Head of caudate nucleus (tissue), 42 donors: Measurements from ENCODE around the gene AKAP7.
A peak's percentile ranks its signal among the peaks of the same experiment; 100 is the strongest.

ENCODE experiments used
- DNase-seq, 42 donors: peaks; one replicate each; pipeline versions ENCODE4 v3.0.0 to v3.0.0-alpha.2; 2020 to 2021; ENCODE audit warnings: mixed read lengths in 7 of 42
- intact Hi-C: fragments of 100-400 bp; cut with DNase I; formaldehyde crosslinking; loops from one replicate; pipeline ENCODE4 v1.15.0; 2022

AKAP7 gene

DNA sequence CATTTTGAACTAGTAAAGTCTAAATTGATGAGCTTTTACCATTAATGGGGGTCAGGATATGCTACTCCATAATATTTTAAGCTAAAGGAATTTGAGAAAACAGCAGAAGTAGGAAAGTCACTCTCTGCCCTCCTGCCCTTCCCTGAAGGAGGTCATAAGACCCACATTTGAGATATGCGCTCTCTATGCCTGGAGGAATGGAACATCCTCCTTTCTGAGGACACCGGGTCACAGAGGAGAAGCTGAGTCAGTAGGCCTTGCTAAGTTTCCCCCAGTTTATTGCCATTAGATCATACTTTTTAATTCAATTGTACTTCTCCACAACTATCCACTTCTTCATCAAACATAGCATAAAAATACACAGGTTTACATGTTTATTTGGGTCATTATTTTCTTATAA is 40.3 kb downstream of the AKAP7 start:
- no peak for DNase-seq

DNA sequence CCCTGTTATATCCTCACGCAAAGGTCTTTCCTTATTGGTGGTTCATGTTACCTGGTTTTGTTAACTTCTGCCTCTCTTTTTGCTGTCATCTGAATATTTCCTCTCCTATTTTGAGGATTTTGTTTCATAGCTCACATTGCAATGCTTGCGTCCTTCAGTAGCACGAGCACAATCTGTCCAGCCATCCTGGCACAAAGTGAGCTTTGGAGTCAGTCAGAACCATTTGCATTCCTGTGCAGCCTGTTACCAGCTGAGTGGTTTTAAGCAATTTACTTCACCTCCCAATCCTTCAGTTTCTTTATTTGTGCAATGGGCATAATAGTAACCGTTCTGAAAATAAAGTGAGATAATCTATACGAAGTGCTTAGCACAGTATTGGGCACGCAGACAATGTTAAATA is 42.7 kb downstream of the AKAP7 start:
- intact Hi-C loops = no loop called here
- DNase-seq = no peak

More for the DNA sequence above, 40.3 kb downstream of the AKAP7 start:
- intact Hi-C loops = no loop called here

DNA sequence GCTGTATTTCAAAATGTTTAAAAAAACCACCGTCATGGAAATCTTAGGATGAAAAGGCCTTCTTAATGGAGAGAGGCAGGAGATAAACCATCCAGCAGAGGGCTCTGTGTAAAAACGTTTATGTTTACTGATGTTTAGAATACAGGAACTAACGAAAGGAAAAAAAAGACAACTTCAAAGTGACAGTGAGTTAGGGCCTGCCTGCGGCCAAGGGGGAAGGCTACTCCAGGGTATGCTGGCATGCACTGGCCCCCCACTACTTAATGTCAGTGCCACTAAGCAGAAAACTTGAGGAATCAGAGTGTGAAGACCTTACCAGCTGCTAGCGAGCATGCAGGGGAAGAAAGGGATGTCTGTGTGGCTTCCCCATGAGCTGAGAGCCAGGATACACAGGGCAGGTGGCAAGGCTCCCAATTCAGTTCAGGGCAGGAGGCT is 47.7 kb downstream of the AKAP7 start:
- peak in 8 of 42 donors; percentile 27 to 63 (median 46) for DNase-seq
- intact Hi-C loops = loop anchor here (10.0 kb wide), 1 partner anchor 352 kb away; no protein-coding TSS in a partner anchor

DNA sequence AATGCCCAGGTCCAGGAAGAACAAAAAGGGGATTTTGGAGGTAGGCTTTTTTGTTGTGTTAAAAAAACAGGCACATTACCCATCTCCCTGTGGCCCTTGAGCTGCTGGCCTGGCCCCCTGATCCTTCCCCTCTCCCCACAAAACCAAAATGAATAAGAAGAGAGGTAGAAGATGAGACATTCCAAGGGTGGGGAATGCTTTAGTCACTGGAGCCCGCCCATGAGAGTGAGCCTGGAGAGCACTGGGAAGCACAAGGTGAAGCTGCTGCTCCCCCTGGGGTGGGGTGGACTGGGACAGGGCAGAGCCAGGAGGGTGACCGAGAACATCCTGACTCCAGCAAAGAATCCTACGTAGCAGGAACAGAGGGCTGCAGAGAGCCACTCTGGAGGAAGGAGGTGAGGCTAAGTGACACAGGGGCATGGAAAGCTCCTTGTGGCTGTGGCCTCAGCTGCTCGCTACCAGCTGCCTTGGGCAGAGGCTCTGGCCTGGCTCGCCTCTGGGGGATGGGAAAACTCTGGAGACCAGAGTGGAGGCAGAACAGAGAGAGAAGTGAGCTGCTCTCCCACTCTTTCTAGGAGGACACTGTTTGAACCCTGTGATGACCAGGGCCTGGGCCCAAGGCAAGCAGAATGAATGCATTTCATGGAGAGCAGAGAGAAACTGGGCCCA is 48.3 kb downstream of the AKAP7 start:
- DNase-seq = no peak
- intact Hi-C loops = loop anchor here (10.0 kb wide), 1 partner anchor 351 kb away; no protein-coding TSS in a partner anchor

DNA sequence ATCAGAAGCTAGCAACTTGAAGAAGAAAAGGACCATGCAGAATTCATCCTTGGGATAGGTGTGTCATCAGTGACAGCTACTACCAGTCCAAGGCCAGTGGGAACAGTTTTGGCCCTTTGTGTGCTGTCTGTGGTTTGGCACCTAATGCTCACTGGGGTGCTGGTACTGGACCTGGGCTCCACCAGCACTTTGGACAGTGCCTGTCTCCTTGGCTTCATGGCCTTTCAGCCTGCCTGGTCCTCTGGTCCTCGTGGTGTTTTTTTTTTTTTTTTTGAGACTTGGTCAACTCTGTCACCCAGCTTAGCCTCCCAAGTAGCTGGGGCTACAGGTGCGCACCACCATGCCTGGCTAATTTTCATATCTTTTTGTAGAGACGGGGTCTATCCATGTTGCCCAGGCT is 56.3 kb downstream of the AKAP7 start:
- intact Hi-C loops = no loop called here
- no peak for DNase-seq

DNA sequence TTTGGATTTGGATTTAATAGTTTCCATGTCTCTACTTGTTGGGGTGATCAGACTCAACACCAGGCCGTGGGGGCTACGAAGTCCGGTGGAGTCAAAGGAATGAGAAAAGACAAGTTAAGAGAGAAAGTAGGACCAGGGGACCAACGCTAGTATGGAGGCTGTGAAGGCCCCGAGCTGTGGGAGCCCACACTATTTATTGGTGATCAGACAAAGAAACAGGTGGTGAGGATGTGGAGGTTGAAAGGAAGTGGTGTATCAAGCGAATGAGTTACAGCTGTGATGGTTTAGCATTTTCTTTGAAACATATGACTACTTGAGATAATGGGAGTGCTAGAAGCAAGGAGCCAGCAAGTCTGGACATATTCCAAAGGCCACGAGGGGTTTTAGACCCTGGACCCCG is 62.4 kb downstream of the AKAP7 start:
- no peak for DNase-seq
- intact Hi-C loops = no loop called here

DNA sequence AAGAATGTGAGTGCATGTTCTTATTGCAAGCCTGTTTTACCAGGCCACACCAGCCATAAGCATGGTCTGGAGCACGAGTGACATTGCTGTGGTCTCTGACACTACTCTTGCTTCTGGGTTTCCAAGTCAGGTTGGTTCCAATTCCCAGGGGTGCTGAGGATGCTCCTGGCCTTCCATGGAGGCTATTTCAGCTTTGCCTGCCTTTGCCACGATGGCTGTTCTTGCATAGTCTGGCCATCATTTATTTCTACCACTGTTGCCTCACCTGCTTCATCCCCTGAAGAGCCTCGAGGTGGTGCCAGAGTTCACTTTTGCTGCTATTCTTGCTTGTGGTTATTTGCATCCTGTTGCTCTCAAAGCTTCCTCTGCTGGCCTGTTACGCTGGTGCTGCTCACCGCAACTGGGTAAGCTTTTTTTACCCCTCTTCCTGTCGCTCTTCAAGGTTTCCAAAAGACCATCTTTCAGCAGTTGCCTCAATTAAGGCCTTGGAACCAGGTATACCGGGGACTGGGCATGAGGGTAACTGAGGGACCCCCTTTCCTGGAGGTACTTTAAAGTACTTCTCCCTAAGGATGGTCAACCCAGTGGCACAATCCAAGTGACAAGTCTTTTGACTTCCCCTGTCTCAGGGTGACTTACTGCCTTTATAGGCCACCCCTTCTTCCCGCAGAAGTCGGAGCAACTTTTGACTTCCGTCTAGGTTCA is 64.5 kb downstream of the AKAP7 start:
- intact Hi-C loops = no loop called here
- DNase-seq = peak in 17 of 42 donors; percentile 11 to 54 (median 31)

DNA sequence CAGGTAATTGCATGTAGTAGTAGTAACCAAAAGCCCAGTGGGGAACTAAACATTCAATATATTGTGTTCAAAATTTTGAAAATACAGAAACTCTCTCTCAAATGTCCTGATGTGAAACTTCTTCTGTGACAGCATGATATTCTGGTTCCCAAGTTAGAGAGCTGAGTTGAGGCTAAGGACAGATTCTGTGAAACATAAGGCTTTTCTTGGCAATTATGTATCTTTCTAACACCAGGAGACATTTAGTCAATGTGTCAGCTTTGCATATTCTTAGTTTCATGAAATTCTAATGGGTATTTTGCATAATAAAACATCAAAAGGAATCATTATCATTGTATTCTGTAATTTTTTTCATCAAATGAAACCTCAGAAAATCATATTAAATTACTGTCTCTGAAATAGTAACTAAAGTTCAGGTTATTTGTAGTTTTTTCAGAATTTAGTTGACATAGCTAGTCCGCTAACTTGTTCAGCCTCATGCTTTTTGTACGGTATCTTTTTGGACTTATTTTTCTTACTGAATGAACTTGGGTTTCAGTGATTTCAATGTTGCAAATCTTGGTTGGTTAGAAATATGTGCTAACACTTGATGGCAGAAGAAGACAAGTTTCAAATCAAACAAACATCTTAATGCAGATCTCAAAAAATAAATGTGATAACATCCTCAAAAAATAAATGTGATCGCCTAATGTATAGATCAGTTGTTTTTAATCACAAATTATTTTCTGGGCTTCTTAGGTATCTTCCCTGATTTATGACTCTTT is 70.4 kb downstream of the AKAP7 start:
- intact Hi-C loops = no loop called here
- no peak for DNase-seq

DNA sequence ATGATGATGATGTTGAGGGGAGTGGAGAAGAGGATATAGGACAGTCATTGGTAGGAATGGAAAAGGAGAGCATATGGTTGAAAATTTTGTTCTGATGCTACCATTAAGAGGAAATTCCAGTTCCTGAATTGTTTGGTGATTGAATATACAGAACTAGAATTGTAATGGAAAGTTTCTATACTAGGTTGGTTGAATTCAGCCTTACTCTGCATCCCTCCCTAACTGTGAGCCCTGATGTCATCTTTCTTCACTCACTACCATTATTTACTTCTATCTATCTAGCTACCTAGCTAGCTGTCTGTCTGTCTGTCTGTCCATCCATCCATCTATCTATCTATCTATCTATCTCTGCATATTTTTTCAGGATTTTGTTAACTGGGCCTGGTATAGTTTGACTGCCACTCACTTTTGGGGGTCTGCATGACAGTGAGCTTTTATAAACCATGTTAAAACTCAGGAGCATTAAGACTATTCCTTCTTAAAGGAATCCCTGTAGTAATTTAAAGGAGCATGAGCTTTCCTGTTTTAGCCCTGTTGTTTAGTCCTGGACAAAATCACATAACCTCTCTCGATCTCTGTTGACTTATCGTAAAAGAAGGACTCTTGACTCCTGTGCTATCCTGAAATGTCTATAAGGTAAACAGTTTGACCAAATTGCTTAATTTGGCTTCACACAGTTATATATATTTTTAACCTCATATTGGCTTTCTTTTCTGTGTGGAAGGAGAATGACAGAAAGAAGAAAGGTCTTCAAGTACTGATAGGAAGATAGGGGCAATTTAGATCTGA is 71.4 kb downstream of the AKAP7 start:
- DNase-seq = no peak
- intact Hi-C loops = no loop called here

DNA sequence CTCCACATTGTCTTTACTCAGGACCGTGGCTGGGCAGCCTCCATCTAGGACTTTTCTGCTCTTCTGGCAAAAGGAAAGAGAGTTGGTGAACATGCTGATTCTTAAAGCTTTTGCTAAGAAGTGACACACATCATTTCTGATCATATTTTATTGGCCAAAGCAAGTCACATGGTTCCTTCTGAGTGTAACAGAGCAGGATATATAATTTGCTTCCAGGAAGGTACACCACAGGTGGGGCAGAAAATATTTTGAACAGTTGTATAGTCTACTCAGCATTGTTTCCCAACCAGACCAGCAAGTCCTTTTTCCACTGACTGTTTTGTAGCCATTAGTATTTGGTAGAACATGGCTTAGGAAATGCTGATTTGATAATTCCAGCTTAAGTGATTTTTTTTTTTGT is 73.5 kb downstream of the AKAP7 start:
- intact Hi-C loops = no loop called here
- DNase-seq = no peak

DNA sequence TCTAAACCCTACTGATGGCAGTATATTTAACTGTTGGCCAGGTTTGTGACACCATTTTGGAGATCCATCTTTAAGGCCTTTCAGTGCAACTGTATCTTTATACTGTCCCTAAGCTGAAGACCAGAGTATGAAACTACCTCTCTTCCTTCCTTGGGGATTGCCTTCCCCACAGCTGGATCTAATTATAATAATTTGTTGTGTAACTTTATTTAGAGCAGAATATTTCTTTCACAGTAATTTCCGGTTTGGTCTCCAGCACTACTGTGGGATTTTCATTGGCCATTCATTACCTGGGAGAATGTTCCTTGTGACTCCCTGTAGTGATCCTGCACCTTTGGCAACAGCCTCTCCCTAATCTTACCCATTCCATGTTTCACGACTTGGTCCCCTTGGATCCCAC is 75.2 kb downstream of the AKAP7 start:
- no peak for DNase-seq

DNA sequence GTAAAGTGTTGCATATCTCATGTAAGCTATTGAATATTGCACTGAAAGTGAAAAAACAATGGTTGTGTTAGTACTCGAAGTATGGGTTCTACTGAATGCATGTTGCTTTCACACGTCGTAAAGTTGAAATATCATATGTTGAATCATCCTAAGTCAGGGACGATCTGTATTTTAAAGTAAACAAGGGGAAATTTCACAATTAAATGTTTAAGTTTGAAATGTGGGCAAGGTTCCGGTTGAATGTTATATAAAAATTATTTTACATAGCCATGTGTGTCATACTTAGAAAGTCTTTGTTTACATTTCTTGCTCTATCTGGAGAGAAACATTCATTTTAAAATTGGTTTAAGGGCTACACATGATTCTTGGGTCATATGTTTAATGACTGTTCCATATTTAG is 76.8 kb downstream of the AKAP7 start:
- no peak for DNase-seq
- intact Hi-C loops = no loop called here

More for the DNA sequence above, 75.2 kb downstream of the AKAP7 start:
- intact Hi-C loops = no loop called here

DNA sequence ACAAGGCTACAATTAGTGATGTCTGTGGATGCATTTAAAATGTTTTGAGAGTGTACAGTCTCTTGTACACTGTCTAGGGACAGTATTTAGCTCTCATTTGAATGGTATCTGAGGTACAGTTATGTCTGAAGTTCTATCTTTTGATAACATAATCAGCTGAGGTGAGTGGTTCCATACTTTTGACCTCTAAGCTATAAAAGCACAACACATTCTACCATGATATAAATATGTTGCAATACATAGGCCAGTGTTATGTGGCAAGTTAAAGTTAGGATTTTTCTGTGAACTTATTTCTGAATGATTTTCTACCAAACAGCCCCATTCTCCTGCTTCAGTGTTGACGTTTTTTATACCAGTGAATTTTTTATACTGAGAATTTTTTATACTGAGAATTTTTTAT is 77.6 kb downstream of the AKAP7 start:
- no peak for DNase-seq
- intact Hi-C loops = no loop called here

DNA sequence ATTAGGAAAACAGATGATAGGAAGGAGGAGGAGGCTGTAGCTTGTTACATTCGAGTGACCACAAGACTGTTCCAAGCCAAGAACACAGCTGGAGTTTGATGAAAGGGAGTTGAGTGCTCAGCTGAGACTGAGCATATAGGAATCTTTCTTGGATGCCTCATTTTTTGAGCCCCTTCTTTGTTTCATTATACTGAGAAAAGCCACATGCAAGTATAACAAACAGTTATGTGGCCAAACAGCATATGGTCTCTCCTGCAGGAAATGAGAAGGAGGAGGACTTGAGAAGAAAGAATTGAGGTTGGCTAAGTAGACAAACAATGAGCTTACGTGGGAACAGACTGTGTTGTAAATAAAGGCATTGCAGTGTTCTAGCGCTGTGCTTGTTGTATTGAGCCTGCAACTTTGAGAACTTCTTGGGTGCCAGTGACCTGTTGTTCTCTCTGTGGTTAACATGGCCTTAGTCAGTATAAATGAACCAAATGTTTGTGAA is 78.3 kb downstream of the AKAP7 start:
- no peak for DNase-seq
- intact Hi-C loops = no loop called here

DNA sequence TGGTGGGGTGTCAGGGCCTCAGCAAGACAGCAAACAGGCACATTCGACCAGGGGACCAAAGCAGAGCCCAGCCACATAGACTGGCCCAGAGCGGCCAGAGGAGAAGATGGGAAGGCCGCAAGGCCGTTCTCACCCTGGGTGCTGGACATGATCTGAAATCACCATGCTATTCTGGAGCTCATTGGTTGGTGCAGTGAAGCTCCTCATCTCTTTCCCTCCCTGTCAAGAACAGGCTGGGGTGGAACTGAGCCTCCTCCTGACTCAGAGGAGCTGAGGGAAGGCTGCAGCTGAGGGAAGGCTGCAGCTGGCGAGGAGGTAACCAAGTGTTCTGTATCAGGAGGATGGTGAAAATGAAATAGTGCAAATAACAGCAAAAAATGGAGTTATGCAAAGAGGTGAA is 80.0 kb downstream of the AKAP7 start:
- intact Hi-C loops = no loop called here
- DNase-seq = no peak

DNA sequence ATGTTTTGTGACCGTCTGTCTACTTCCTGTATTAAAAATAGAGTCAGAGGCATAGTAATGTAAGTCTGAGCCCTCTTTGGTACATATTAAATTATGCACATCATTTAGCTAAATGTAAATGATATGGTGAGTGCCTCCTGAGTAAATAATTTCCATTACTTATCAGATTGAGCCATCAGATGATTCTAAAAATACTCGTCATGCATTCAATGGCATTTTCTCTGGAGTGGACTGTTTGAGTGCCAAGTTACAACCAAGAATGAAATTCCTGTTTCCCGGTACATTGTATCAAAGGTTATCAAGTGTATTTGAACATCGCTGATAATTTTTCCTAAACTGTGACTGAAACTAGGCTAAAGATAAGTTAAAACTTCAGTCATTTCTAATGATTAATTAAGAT is 81.0 kb downstream of the AKAP7 start:
- intact Hi-C loops = no loop called here
- no peak for DNase-seq

DNA sequence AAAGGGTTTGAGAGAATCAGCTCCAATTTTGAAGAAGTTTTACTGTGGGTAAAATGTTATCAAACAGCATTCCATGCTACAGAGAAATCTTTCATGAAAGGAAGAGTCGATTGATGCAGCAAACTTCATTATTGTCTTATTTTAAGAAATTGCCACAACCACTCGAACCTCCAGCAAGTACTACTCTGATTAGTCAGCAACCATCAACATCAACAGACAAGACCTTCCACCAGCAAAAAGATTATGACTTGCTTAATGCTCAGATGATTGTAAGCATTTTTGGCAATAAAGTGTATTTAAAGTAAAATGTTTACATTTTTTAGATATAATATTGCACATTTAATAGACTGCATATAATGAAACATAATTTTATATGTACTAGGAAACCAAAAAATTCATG is 87.5 kb downstream of the AKAP7 start:
- no peak for DNase-seq
- intact Hi-C loops = no loop called here

DNA sequence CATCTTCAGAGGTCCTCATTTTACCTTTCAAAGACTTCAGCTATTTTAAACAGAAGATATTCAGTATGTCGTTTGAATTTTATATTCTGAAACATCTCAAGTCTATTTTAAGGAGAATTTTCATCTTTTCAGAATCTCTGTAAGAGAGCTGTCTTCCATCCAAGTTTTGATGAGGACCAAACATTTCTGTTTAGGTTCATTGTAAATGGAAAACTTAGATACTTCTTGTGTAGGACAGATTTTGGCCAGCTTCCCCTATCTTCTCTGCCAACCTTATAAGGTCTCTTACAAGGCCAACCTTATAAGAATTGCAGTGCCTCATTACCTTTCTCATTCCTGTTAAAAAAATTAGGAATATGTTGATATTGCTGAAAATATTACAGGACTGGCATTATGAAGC is 88.1 kb downstream of the AKAP7 start:
- intact Hi-C loops = no loop called here
- DNase-seq = no peak

DNA sequence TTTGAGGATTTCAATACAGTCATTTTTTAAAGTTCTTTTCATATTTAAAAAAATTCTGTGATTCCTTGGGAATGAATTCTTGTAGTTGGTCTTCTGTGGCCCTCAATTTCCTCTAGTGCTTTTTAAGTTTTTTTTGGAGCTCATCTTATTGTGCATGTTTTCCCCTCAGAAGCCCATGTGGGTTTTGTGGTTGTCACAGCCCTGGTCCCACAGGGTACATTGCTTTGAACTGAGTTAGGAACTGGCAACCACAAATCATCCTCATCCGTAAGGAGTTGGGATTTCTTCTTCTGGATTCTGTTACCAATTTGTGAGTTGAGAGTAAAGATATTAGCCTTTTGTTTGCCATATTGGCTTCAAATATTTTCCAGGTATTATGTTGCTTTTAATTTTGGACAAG is 89.9 kb downstream of the AKAP7 start:
- no peak for DNase-seq
- intact Hi-C loops = no loop called here
